HG03575 (cell line): Measurements from ENCODE around the gene AKAP13.
"Not testable (repeated sequence)": the region's sequence is repeated elsewhere in the genome, so short reads cannot be mapped to it uniquely, and the experiment has no call there.

ENCODE experiments used
- ATAC-seq: cut with Tn5 transposase; IDR thresholded peaks from one replicate; pipeline ENCODE4 v1.9.1; 2021; ENCODE audit not compliant: unreplicated experiment, insufficient number of reproducible peaks, low FRiP score; ENCODE audit errors: extremely low read depth

AKAP13 gene

DNA sequence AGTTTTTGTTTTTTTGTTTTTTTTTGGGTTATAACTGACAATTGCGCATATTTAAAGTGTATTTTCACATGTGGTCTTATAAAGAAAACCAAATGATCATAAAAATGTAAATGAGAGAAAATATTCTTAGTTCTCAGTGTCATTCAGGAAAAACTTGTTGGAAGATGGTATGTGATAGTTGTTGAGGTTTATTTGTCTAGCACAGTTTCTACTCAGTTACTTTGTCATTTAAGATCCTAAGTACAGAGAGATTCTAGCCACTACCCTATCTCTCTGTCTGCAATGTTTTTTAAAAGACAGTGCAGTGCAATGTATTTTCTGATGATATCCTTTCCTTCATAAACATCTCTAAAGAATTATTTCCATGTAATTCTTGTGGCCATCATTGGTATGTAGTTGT lies 46.1 kb downstream of the AKAP13 start:
- no peak for ATAC-seq

DNA sequence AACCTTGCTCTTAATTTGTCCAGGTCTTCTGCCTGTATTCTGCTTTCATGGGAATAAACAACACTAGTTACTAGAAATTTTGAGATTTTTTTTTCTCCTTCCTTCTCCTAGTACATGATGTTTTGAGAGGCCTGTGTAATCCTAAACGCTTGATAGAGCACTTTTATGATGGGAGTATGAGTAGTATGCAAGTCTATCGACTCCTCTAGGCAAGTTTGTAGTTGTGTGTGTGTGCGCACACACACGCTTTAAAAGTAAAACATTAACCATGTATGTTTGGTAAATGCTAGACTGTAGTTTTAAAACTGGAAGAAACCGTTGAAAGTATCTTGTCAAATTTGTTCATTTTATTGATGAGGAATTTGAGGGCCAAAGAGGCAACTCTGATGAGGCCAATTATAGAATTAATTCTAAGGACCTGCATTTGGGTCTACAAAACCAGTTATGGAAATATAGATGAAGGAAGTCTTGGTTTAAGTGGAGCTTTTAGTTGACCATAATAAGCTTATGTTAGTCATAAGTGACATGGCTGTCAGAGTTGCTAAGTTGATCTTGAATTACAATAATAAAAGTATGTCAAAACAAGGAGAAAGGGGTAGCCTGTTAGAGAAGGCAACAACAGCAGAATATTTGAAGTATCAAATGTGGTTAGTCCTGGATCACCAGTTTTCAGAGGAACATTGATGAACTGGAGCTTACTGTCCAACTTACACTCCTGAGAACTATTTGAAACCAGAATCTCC lies 47.1 kb downstream of the AKAP13 start:
- no peak for ATAC-seq

DNA sequence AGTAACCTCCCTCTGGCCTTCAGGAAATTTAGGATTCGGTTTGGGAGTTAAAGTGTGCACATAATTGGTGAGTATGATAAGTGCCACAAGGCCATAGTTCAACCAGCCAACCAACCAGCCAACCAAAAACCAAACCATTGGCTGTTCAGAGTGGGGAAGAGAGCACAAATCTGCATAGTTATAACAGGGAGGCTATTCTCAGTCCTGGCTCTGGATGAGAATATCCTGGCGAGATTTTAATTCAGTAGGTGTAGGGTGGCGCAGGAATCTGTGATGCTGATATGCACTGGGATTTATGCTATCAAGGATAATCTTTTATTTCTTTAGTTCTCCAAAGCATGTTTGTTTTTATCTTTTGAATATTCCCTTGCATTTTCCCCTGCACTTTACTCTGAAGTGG lies 49.1 kb downstream of the AKAP13 start:
- no peak for ATAC-seq

DNA sequence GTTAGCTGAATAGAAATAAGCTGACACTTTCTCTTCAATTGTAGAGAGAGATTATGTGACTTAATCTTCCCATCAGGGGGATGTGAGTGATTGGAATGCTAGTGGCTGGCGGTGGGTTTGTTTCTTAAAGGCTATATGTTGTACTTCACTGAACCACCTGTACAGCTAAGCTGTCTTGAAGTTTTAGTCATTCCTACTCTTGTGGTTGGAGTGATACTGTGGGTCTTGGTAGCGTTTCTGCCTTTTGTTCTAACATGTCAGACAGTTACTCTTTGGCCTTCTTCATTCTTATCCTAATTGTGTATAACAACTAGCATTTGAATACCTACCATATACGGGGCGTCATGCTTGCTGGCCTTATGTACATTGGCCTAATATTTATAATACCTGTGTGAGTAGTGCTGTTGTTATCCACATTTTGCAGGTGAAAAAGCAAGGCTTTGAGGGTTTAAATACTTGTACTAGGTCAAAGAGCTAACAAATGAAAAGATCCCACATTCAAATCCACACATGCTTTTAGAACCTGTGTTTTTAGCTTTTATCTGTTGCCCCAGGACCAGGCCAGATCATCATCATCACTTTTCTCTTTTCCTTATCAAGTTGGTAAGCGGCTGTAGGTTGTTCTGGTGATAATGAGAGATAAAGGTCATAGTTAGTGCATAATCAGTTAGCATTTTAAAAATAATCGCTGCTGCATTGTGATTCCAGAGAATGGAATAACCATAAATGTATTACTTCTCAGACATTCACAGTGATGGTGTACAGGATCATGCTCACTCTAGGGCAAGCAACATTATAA lies 50.2 kb downstream of the AKAP13 start:
- ATAC-seq: peak; percentile 88

DNA sequence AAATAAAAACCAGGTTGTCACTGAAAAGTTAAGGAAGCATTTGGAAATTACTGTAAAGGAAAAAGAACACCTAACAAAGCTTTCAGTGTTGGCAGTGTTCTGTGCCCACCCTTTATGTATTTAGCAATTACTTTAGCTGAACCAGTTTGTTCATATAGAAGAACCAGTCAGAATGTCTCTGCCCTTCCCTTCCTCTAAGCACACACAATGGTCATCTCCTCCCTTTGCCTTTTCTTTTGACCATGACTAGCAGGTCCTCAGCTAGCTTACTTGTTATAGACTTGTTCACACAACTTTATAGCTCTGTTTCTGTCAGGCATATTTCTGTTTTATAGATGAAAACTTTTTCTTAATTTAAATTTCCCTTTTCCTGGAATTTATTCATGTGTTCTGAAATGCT lies 59.6 kb downstream of the AKAP13 start:
- ATAC-seq: no peak

DNA sequence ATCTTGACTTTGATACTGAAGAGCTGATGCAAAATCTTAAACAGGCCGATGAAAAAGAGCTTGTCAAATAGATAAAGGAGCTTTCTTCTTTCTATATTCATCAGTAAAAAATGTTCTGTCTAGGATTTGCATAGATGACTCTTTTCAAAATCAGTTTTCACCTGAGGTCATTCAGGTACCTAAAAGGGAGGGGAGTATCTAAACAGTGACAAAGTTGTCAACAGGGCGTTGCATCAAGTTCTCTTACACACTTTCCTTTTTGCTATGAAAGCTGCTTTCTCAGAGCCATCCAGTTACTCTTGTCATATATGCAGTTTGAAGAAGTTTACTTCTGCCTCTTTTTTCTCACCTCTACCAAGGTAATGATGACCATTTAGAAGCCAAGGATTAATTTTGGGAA lies 60.0 kb downstream of the AKAP13 start:
- no peak for ATAC-seq

DNA sequence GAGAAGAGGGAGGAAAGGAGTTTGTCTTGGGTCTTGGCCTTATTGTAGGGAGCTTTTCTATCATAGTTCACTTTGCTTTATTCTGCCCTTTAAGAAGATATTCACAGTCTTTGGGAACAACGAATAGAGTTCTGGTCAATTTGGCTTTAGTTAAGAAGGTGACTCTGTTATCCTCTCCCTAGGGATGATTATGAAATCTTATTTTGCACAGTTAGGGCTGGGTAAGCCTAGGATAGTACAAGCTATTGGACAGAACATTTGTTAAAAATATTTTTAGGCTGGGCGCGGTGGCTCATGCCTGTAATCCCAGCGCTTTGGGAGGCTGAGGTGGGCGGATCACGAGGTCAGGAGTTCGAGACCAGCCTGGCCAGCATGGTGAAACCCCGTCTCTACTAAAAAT lies 61.5 kb downstream of the AKAP13 start:
- ATAC-seq: not testable (repeated sequence)

DNA sequence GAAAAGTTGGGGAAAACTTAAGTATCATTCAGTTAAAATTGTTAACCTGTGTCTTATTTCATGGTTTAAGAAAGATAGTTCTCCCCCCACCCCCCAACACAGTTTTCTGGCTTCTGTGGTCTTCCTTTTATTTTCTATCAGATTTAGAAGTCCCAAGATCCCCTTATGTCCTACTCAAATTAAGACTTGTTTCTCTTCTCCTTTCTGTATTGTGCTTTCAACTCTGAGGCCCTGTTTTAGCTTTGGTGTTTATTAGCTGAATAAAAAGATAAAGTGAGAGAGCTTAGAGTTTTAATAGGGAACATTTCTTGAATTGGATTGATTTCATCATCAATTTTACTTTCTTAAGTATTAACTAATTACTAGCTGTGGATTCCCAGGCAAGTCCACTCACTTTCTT lies 62.6 kb downstream of the AKAP13 start:
- no peak for ATAC-seq

DNA sequence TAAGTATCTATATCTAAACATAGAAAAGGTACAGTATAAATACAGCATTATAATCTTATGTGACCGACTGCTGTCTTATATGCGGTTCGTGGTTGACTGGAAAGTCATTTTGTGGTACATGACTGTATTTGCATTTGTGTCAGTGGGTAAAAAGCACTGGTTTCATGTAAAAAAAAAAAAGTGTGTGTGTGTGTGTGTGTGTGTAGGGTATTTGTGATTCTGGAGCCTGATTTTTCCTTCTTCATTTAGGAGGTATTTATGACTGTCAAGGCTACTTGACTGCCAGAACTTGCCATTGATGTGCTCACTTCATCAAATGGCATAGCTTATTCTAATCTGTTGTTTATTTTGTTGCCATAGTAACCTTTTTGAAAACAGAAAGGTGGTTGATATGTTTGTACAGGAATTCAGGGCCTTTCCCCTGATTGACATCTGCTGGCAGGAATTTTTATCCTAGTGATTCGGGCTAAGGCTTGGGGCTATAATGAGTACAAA lies 63.2 kb downstream of the AKAP13 start:
- ATAC-seq: no peak

DNA sequence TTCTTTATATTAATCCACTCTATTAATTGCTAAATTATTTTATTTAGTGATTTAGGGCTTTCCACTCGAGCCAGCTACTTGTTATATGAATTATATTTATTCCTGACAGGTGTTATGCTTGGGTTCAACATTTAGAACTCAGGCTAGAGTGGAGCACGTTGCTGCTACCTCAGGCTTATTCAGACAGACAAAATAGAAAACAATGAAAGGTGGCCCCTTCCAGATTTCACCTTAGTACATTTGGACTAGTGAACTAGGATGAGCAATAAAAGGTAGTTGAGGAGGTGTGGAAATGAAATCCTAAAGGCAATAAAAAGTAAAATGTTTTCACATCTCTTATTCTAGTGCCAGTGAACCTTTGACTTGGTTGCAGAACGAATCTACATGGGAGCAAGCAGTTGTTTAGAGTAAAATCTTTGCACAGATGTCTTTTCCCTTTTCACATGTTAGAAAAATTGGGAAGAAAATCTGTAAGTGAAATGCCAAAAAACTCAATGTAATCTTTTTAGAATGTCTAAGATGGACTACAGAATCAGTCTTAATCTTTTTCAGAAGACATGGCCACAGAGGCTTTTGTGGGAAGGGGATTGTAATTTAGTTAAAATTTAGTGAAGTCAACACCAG lies 63.8 kb downstream of the AKAP13 start:
- no peak for ATAC-seq

DNA sequence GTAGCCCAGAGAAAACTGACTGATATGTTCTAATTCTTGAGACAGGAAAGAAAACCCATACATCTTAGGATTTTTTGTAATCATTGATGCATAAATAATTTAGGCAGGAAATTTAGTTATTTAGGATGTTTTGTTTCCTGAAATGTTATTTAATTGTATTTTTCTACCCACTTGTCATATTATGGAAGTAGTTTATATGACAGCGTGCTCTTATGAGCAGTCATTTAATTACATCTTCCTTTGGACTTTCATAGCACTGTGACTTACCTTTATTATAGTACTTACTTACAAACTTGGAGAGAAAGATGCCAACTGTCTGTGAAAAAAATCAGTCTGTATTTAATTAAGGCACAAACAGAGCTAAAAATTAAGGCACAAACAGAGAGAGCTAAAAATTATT lies 65.0 kb downstream of the AKAP13 start:
- no peak for ATAC-seq

DNA sequence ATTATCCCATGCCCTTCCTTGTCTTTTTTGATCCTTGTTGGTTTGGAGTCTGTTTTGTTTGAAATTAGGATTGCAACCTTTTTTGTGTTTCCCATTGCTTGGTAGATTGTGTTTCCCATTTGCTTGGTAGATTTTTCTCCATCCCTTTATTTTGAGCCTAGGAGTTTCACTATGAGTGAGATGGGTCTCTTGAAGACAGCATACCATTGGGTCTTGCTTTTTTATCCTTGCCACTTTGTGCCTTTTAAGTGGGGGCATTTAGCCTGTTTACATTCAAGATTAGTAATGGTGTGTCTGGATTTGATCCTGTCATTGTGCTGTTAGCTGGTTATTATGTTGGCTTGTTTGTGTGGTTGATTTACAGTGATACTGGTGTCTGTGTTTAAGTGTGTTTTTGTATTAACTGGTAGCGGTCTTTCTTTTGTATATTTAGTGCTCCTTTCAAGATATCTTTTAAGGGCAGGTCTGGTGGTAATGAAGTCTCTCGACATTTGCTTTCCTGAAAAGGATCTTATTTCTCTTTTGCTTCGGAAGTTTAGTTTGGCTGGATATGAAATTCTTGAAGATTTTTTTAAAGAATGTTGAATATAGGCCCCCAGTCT lies 70.8 kb downstream of the AKAP13 start:
- ATAC-seq: no peak

DNA sequence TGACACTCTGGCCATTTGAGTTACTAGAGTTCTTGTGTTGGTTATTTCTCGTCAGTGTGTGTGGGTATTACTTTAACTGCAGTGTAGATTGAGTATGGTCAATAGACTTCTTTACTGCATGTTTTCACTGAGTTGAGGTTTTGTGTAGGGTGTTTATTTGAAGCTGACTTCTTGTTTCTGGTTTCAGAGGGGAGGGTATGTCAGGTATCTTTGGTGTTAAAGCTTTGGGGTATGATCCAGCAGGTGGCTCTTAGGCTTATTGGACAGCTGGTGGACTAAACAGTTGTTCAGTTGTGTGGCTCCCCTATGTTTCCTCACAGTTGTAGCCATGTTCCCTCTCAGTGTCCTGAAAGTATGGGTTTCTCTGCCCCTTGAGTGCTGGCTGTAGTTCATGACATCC lies 72.0 kb downstream of the AKAP13 start:
- ATAC-seq: no peak

DNA sequence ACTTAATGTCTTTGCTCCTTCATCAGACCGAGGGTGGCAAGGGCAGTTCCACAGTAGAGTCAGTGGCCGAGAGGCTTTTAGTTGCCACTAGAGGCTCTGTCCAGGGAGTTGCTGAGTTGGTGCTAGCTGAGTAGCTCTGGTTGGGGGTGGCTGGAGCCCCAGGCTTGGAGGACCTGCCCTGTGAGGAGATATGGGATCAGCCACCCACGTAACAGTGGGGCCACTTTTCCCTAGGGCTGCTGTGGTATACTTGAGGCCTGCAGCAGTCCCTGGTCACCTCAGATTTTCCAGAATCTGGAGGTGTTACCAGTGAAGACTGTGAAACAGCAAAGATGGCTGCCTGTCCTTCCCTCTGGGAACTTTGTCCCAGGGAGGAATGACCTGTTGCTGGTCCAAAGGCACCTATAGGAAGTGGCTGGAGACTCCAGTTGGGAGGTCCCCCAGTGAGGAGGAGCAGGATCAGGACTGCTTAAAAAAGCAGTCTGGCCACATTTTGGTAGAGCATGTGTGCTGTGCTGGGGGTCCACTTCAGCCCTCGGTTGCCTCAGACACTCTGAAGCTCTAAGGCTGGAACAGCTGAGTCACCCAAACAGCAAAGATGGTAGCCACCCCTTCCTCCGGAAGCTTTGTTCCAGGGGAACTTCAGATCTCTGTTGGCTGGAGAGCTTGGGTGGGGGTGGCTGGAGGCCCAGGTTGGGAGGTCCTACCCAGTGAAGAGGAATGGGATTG lies 72.9 kb downstream of the AKAP13 start:
- no peak for ATAC-seq

DNA sequence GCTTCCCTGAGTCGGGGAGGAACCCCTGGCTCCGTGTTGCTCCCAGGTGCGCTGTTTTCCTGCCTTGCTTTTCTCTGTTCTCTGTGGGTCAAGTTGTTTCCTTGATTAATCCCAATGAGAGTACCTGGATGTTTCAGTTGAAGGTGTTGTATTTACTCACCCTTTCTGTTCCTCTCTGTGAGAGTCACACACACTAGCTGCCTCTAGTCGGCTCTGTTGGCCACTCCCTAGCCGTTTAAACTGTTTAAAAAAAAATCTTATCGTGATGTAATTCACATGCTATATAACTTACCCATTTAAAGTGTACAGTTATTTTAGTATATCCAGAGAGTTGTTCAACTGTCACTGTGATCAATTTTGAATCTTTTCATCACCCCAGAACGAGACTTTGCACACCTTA lies 74.0 kb downstream of the AKAP13 start:
- no peak for ATAC-seq

DNA sequence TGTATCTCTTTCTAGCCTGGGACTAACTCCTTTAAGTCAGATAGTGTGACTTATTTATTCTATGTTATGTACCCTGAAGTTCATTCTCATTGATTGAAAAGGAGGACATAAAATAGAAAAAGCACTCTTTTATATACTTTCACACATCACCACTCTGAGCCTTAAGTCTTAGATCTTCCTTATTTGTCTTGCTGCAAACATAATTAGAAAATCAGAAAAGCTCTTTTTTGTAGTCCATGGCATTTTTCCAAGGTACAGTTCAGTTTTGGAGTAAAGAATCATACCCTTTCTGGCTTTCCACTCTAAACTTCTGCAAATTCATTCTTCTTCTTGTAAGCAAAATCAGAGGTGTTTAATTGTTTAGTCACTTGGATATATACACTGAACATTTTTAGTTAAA lies 75.5 kb downstream of the AKAP13 start:
- no peak for ATAC-seq

DNA sequence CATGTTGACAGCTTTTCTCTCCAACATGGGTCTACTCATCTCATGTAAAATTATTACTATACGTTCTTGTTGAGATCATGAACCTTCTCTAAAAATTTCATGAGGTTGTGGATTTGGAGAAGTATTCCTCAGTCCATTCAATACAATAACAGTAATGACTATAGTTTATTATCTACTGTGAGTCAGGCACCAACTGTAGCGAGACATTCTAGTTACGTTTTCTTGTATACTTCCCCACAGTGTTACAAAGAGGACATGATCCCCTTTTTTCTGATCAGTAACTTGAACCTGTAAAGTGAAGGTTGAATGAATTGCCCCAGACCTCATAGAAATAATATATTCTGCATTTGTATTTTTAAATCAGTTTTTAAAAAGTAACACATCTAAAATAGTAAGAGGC lies 76.4 kb downstream of the AKAP13 start:
- no peak for ATAC-seq

DNA sequence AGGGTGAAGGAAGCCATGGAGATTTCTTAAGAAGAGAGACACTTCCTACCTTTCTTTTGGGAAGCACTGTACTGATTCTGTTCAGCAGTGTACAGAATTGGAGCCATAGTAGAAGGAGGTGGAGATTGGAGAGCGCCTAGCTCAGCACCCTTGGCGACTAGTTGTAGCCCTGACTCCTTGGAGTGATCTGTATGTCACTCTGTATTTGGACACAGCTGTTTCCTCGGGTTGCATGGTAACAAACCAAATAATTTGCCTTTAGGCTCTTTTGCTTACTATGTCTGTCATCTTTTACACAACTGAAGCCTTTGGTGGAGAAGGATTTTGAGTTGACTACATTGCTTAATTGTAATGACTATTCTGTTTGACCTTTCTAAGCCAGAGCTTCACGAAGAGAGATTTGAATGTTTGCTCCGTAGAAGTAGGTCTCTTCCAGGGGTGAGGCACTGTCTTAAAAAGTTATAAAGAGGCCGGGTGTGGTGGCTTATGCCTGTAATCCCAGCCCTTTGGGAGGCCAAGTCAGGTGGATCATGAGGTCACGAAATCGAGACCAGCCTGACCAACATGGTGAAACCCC lies 77.1 kb downstream of the AKAP13 start:
- ATAC-seq: peak; percentile 46

DNA sequence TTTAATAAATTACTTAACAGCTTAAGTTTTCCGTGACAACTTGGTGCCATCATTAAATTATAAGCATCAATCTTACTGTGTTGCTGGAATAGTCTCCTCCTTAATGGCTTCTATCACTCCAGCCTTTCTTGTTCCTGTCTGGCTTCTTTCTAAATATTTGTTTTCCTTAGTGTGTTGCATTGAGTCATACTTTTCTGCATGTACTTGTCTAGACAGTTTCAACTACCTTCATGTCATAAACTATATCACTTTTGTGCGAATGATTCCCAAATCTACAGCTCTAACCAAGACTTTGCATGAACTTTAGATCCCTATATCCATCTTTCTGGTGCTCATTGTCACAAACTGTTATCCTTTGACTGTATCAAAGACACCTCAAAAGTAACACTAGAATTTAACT lies 78.4 kb downstream of the AKAP13 start:
- no peak for ATAC-seq
